ENCODE measurements around the gene SPATA9. TPM values are rescaled to one million over a fixed set of nuclear protein-coding genes. Genes with fewer than 3 reads are reported as not detected.

The SPATA9 gene
- total and polyA plus RNA-seq, 2 of the 13 experiments (the other 11 are each of a cell fraction or from before 2014, with no cell fraction given), result not detected

DNA sequence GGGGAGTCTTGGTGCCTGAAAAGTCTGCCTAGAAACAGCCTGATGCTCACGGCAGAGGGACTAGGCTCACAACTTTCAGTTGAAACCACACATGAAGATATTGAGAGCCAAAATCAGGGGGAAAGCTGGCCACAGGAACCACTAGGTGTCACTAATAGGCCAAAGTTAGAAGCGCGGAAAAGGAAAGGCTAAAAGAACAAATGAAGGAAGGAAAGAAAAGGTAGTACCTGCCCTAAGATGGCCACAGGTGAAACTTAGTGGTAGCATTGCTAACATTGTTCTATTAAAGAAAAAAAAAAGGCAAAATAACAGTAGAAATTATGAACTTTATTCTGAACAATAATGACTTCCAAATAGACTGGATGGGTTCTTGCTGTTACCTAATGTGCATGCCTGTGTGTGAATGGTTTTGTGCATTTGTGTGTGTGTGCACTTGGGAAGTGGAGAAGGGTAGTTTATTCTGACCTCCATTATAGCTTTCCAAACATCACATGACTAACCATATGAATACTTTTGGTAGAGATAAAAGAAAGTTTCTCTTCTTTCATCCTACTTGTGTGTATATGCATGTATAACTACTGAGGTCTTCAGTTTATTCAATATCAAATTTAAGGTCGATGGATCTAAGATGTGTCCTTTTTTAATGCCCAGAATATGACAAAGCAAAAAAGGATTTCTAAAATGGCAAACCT lies 38.3 kb downstream of the SPATA9 start:
- FAIRE-seq (peak; percentile 83), DNase-seq (ENCODE audit: low spot score) (peak; percentile 45), ATAC-seq (no peak)
- no peak overlapping the region for H3K27ac ChIP-seq (ENCODE audit: extremely low read length, insufficient read depth, low read length)
- H3K9ac ChIP-seq (ENCODE audit: insufficient read depth, low read depth, low read length), result no peak overlapping the region
- no peaks in the 10 kb centered on the region for H3K9me3 ChIP-seq (ENCODE audit: low read length)
- H3K4me1 ChIP-seq (ENCODE audit: insufficient read depth, low read length), result peaks cover 67% of the 10 kb centered on the region
- intact Hi-C loops (cut with micrococcal nuclease; ENCODE audit: unreplicated experiment), result loop anchor here (1.0 to 10.0 kb wide), 6 partner anchors 88 to 950 kb away; partner anchors contain the start of genes ARSK, RHOBTB3 and SKIC3
- POLR2A ChIA-PET, result no interaction called here
- H3K36me3 ChIP-seq (replicated peaks in 1 of 2; ENCODE audit: control insufficient read depth in 1 of 2, insufficient read depth in 2 of 2, low read length in 2 of 2), result no peaks in the 10 kb centered on the region
- in situ Hi-C loops (cut with HindIII; ENCODE audit: extremely low pct_ligation_motif_present, low pct_unique_long_range_greater_than_20kb), result loop anchor here (5.0 to 25.0 kb wide), 2 partner anchors 198 to 693 kb away; no protein-coding TSS in a partner anchor
- BruUV-seq (replicated peaks), result no TSS peak
- 10% methylated on average over 4 of the region's 4 CpGs for WGBS (ENCODE audit: low lambda C conversion rate)
- CTCF ChIA-PET (ENCODE audit: low intra/inter-chr PET ratio, low total read pairs), result interaction anchor here (1.2 to 3.0 kb wide), 2 partner anchors 137 to 202 kb away, joined by 4 to 11 read pairs; no protein-coding TSS in a partner anchor
- no peaks in the 10 kb centered on the region for H3K79me2 ChIP-seq (ENCODE audit: insufficient read depth, low read length)
- peak overlapping the region; percentile 69 for H3K4me2 ChIP-seq (ENCODE audit: low read depth, low read length)
- H4K20me1 ChIP-seq (ENCODE audit: insufficient read depth, low read length), result no peaks in the 10 kb centered on the region
- no peaks in the 10 kb centered on the region for H3K27me3 ChIP-seq (ENCODE audit: control insufficient read depth in 1 of 2, insufficient read depth in 2 of 2, low read length in 2 of 2)
- peak overlapping the region in 1 of 3 experiments; percentile 7; a peak in 1 of 6 replicates for H3K4me3 ChIP-seq (replicated peaks in 1 of 3; ENCODE audit: insufficient read depth in 1 of 3, low read depth in 2 of 3, low read length in 3 of 3)
- H2AFZ ChIP-seq (ENCODE audit: low read length), result peak overlapping the region; percentile 71
- TF ChIP-seq EED (CRISPR knock-in tag; IDR thresholded peaks at IDR 0.05), result no peak
- TF ChIP-seq YEATS2 (CRISPR knock-in tag; IDR thresholded peaks at IDR 0.05; ENCODE audit: borderline replicate concordance), result no peak
- TF ChIP-seq ZSCAN29 (CRISPR knock-in tag; conservative IDR thresholded peaks at IDR 0.05), result no peak
- no peak for TF ChIP-seq TEAD2 (CRISPR knock-in tag; IDR thresholded peaks at IDR 0.05)
- TF ChIP-seq, protein P1, sequence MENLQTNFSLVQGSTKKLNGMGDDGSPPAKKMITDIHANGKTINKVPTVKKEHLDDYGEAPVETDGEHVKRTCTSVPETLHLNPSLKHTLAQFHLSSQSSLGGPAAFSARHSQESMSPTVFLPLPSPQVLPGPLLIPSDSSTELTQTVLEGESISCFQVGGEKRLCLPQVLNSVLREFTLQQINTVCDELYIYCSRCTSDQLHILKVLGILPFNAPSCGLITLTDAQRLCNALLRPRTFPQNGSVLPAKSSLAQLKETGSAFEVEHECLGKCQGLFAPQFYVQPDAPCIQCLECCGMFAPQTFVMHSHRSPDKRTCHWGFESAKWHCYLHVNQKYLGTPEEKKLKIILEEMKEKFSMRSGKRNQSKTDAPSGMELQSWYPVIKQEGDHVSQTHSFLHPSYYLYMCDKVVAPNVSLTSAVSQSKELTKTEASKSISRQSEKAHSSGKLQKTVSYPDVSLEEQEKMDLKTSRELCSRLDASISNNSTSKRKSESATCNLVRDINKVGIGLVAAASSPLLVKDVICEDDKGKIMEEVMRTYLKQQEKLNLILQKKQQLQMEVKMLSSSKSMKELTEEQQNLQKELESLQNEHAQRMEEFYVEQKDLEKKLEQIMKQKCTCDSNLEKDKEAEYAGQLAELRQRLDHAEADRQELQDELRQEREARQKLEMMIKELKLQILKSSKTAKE (CRISPR knock-in tag; IDR thresholded peaks at IDR 0.05; ENCODE audit: borderline replicate concordance), result no peak
- TF ChIP-seq HDAC2 (CRISPR knock-in tag; IDR thresholded peaks at IDR 0.05), result no peak
- no peak for TF ChIP-seq NCOA1 (CRISPR knock-in tag; IDR thresholded peaks at IDR 0.05)
- TF ChIP-seq STAG1 (CRISPR knock-in tag; IDR thresholded peaks at IDR 0.05), result peak; percentile 87
- no peak for TF ChIP-seq MXI1 (IDR thresholded peaks at IDR 0.05; ENCODE audit: borderline replicate concordance, low read depth, low read length)
- TF ChIP-seq ZNF510 (CRISPR knock-in tag; IDR thresholded peaks at IDR 0.05; ENCODE audit: low read depth), result no peak
- TF ChIP-seq, protein P2, sequence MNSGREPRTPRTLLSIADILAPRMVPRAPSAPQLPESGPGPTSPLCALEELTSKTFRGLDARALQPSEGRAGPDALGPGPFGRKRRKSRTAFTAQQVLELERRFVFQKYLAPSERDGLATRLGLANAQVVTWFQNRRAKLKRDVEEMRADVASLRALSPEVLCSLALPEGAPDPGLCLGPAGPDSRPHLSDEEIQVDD (CRISPR knock-in tag; IDR thresholded peaks at IDR 0.05; ENCODE audit: borderline replicate concordance), result no peak
- TF ChIP-seq, protein P3, sequence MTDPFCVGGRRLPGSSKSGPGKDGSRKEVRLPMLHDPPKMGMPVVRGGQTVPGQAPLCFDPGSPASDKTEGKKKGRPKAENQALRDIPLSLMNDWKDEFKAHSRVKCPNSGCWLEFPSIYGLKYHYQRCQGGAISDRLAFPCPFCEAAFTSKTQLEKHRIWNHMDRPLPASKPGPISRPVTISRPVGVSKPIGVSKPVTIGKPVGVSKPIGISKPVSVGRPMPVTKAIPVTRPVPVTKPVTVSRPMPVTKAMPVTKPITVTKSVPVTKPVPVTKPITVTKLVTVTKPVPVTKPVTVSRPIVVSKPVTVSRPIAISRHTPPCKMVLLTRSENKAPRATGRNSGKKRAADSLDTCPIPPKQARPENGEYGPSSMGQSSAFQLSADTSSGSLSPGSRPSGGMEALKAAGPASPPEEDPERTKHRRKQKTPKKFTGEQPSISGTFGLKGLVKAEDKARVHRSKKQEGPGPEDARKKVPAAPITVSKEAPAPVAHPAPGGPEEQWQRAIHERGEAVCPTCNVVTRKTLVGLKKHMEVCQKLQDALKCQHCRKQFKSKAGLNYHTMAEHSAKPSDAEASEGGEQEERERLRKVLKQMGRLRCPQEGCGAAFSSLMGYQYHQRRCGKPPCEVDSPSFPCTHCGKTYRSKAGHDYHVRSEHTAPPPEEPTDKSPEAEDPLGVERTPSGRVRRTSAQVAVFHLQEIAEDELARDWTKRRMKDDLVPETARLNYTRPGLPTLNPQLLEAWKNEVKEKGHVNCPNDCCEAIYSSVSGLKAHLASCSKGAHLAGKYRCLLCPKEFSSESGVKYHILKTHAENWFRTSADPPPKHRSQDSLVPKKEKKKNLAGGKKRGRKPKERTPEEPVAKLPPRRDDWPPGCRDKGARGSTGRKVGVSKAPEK (CRISPR knock-in tag; IDR thresholded peaks at IDR 0.05; ENCODE audit: borderline replicate concordance), result no peak
- no peak for TF ChIP-seq ZNF598 (CRISPR knock-in tag; IDR thresholded peaks at IDR 0.05; ENCODE audit: borderline replicate concordance)
- no peak for TF ChIP-seq ZNF737 (CRISPR knock-in tag; IDR thresholded peaks at IDR 0.05; ENCODE audit: borderline replicate concordance)
- TF ChIP-seq, protein P4, sequence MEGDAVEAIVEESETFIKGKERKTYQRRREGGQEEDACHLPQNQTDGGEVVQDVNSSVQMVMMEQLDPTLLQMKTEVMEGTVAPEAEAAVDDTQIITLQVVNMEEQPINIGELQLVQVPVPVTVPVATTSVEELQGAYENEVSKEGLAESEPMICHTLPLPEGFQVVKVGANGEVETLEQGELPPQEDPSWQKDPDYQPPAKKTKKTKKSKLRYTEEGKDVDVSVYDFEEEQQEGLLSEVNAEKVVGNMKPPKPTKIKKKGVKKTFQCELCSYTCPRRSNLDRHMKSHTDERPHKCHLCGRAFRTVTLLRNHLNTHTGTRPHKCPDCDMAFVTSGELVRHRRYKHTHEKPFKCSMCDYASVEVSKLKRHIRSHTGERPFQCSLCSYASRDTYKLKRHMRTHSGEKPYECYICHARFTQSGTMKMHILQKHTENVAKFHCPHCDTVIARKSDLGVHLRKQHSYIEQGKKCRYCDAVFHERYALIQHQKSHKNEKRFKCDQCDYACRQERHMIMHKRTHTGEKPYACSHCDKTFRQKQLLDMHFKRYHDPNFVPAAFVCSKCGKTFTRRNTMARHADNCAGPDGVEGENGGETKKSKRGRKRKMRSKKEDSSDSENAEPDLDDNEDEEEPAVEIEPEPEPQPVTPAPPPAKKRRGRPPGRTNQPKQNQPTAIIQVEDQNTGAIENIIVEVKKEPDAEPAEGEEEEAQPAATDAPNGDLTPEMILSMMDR (CRISPR knock-in tag; IDR thresholded peaks at IDR 0.05), result peak; percentile 84
- TF ChIP-seq NFE2 (CRISPR knock-in tag; IDR thresholded peaks at IDR 0.05), result no peak
- no peak for TF ChIP-seq NR2F2 (IDR thresholded peaks at IDR 0.05; ENCODE audit: borderline replicate concordance, low read depth)
- TF ChIP-seq KMT2A (CRISPR knock-in tag; IDR thresholded peaks at IDR 0.05), result no peak
